Choroid plexus epithelial cell (primary cell): ENCODE data around the gene GRXCR1.

Experiments
- DNase-seq: peaks from one replicate; pipeline ENCODE4 v3.0.0-alpha.2; 2010; ENCODE audit warnings: low read depth
- H3K4me3 ChIP-seq: 2 replicates; pipeline ENCODE4 v1.5.1; 2011; ENCODE audit warnings: low read depth, mild to moderate bottlenecking, control low read depth, low read length, moderate library complexity
- TF ChIP-seq, protein P1 (sequence below): conservative IDR thresholded peaks from 2 replicates; pipeline ENCODE4 v1.5.1; 2011; ENCODE audit warnings: low read depth, mild to moderate bottlenecking, control low read depth, inconsistent platforms, low read length, moderate library complexity

Gene GRXCR1

DNA sequence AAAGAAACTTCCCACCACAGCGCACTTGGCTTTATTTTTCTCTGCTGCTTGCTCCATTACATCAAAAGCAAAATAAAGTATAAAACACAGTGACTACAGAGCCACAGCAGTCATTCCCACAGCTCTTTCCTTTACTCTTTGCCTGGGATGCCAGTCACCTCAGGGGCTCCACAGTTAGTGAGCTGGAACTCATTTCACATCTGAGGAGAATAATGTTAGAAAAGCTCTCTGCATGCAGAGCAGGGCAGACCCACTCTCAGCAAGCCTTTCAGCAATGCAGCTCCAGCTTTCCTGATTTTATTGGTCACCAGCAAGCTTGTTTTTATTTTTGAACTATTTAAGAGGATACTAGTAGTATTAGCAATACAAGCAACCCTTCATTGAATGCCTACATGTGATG lies 13.8 kb downstream of the GRXCR1 start:
- DNase-seq: no peak
- TF ChIP-seq, protein P1, sequence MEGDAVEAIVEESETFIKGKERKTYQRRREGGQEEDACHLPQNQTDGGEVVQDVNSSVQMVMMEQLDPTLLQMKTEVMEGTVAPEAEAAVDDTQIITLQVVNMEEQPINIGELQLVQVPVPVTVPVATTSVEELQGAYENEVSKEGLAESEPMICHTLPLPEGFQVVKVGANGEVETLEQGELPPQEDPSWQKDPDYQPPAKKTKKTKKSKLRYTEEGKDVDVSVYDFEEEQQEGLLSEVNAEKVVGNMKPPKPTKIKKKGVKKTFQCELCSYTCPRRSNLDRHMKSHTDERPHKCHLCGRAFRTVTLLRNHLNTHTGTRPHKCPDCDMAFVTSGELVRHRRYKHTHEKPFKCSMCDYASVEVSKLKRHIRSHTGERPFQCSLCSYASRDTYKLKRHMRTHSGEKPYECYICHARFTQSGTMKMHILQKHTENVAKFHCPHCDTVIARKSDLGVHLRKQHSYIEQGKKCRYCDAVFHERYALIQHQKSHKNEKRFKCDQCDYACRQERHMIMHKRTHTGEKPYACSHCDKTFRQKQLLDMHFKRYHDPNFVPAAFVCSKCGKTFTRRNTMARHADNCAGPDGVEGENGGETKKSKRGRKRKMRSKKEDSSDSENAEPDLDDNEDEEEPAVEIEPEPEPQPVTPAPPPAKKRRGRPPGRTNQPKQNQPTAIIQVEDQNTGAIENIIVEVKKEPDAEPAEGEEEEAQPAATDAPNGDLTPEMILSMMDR: no peak
- no peak overlapping the region for H3K4me3 ChIP-seq

DNA sequence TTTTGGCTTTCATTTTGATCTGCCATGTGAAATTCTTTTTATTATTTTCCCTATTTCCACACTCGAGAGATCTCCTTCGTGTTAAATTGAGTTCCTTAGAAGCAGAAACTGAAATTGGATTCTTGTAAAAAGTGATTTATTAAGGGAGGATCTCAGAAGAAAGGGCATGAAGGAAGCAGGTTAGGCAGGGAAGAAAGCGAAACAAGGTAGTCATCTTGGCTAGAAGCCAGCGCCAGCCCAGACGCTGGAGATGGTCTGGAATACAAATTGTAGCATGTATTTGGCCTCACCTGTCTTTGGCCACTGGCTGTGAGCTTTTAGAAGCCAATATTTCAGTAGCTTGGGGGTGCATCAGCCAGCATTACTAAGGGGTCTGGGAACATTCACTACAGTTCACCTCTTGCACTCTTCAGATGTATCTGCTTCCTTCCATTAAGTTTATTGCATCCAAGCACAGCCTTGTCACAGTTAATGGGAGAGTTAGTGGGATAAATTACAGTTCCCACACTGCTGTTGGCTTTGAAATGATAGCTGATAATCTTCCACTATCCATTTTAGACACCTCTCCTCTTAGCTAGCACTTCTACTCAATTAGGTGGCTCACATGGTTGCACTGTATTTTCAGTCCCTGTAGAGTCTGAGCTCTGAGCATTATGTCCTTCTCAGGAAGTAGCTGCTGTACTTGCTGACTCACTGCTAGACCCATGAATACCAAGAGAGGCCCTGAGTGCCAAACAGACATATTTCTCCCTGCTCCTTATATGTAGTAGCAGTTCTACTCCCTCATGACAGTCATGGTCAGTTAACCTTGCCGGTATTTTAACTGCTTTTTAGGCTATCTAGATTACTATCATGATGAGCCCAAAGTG lies 14.6 kb downstream of the GRXCR1 start:
- no peak overlapping the region for H3K4me3 ChIP-seq
- DNase-seq: no peak
- TF ChIP-seq, protein P1: no peak

DNA sequence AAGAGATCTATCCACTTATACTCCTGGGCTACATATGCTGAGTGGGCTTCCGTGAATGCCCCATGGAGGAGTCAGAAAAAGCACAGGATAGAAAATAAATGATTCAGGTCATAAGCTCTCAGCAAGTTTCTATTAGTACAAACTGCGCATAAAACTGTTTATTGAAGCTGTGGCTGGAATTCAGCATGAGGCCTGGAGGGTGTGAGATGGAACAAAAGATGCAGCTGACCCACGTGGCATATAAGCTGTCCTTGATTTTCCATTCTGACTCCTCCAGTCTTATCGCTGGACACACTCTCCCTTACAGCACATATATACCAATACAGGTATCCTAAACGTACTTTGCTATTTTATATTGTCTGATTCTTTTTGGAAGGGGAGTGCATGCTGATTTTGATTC lies 17.9 kb downstream of the GRXCR1 start:
- no peak for DNase-seq
- TF ChIP-seq, protein P1: no peak
- H3K4me3 ChIP-seq: no peak overlapping the region

DNA sequence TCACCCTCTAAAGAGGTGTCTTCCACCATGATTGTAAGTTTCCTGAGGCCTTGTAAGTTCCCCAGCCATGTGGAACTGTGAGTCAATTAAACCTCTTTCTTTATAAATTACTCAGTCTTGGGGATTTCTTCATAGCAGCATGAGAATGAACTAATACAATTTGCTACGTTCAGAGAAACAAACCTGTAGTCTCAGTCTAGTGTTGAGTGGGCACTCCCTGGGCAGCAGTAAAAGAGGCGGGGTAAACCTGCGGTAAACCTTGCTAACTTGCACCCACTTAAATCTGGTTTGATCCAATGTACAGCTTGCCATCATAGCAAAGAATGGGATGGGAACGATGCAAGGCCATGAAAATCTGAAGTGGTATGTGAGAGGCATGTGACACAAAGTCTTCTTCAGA lies 22.4 kb downstream of the GRXCR1 start:
- no peak for DNase-seq
- TF ChIP-seq, protein P1: no peak
- no peak overlapping the region for H3K4me3 ChIP-seq

DNA sequence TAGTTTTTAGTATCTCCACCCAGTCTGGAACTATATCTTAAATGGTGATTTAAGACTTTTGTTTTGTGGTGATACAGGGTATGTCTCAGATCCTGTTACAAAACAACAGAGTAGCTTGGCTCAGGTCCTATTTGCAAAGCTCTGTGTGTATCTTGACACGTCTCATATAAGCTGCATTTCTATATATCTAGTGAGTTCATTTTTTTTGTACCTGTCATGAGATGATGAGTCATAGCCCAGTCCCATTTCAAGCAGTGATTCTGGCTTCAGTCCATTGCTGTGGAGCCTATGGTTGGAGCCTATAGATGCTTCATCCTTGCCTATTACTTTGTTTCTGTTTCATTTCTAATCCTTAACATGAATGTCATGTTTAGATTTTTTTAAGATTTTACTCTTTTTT lies 23.0 kb downstream of the GRXCR1 start:
- no peak for DNase-seq
- H3K4me3 ChIP-seq: no peak overlapping the region
- TF ChIP-seq, protein P1: no peak

DNA sequence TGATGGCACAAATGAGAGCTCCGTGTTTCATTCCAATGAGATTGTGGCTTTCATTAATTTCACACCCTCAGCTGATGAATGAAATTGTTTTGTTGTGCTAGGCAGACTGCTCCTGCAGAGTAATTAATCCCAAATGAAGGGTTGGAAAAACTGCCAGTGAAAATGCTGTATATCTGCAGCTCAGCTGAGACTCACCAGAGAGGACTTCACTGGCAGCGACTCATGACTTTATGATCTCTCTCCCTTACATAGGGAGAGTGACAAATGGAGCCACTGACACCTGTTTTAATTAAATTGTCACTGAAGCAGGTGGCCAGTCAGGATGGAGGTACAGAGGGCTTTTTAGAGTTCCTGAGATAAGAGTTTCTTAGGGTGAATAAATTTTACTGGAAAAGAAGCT lies 24.8 kb downstream of the GRXCR1 start:
- H3K4me3 ChIP-seq: no peak overlapping the region
- TF ChIP-seq, protein P1: no peak
- no peak for DNase-seq

DNA sequence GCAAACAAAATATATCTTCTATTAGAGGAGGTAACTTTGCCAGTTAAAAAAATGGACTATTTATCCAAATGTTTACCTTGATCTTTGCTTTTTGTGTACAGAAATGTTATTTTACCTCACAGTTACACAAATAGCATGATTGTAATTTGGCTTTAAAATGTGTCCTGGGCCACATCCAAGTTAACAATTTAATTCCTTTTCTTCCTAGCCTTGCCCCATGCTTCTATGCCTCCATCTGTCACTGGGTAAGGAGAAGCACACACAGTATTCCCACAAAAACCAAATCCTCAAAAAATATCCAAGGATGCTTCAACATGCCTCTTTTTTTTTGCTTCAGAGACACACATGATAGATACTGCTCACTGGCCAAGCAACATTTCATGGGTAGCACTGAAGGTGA lies 30.9 kb downstream of the GRXCR1 start:
- no peak for DNase-seq
- H3K4me3 ChIP-seq: no peak overlapping the region
- TF ChIP-seq, protein P1: no peak
